Natural killer cell (primary cell): ENCODE measurements around the gene ENO2. TPM values are rescaled to one million over a fixed set of nuclear protein-coding genes. Genes with fewer than 3 reads are reported as not detected.
A peak's percentile ranks its signal among the peaks of the same experiment; 100 is the strongest.

ENCODE experiments used
- ATAC-seq, 3 donors: fragments of 150-1000 bp in 2 of 3; fragments of 200-7000 bp in 1 of 3; cut with Tn5 transposase; 1 replicate in 1 of 3; 2 replicates in 2 of 3; pipeline ENCODE4 v1.10.0; 2021; ENCODE audit warnings: mild to moderate bottlenecking in 2 of 3, moderate library complexity in 2 of 3
- DNase-seq, 2 donors: peaks; one replicate each; pipeline versions ENCODE4 v3.0.0 to v3.0.0-alpha.2; 2013 to 2021; ENCODE audit warnings: mixed read lengths in 1 of 2
- H3K27ac ChIP-seq: one replicate; pipeline ENCODE4 v1.5.1; 2013; ENCODE audit warnings: mild to moderate bottlenecking, low read length
- H3K27me3 ChIP-seq: one replicate; pipeline ENCODE4 v1.6.1; 2013; ENCODE audit warnings: low read length; ENCODE audit not compliant: control insufficient read depth, insufficient read depth
- H3K36me3 ChIP-seq: one replicate; pipeline ENCODE4 v1.6.1; 2013; ENCODE audit warnings: low read length; ENCODE audit not compliant: control insufficient read depth, insufficient read depth
- H3K4me1 ChIP-seq: one replicate; pipeline ENCODE4 v1.6.1; 2013; ENCODE audit warnings: low read length; ENCODE audit not compliant: control insufficient read depth, insufficient read depth
- H3K4me3 ChIP-seq: one replicate; pipeline ENCODE4 v1.5.1; 2013; ENCODE audit warnings: low read length
- H3K9me3 ChIP-seq: one replicate; pipeline ENCODE4 v1.6.1; 2013; ENCODE audit warnings: low read length; ENCODE audit not compliant: control insufficient read depth, insufficient read depth
- H3K27ac Mint-ChIP-seq, 2 donors: one replicate each; pipeline ENCODE4 v1.8.0; 2022; ENCODE audit warnings: mild to moderate bottlenecking in 2 of 2, mixed read lengths in 2 of 2, moderate library complexity in 1 of 2
- H3K27me3 Mint-ChIP-seq, 2 donors: one replicate each; pipeline ENCODE4 v1.8.0; 2022; ENCODE audit warnings: low read depth in 2 of 2, mixed read lengths in 2 of 2
- H3K36me3 Mint-ChIP-seq: one replicate; pipeline ENCODE4 v1.8.0; 2022; ENCODE audit warnings: mixed read lengths
- H3K4me1 Mint-ChIP-seq, 2 donors: one replicate each; pipeline ENCODE4 v1.8.0; 2022; ENCODE audit warnings: mixed read lengths in 2 of 2
- H3K4me3 Mint-ChIP-seq: one replicate; pipeline ENCODE4 v1.8.0; 2022; ENCODE audit warnings: mild to moderate bottlenecking, moderate library complexity, mixed read lengths
- H3K9me3 Mint-ChIP-seq, 2 donors: one replicate each; pipeline ENCODE4 v1.8.0; 2022; ENCODE audit warnings: mixed read lengths in 2 of 2
- CTCF ChIP-seq: fragments of 200-600 bp; IDR thresholded peaks from one replicate; pipeline ENCODE4 v1.8.0; 2022; ENCODE audit warnings: antibody characterized with exemption
- WGBS: methylation state at CpG from one replicate; pipeline ENCODE4 v1.1.7; 2013; ENCODE audit warnings: missing lambda C conversion rate; ENCODE audit not compliant: insufficient coverage; 5-methylcytosine and 5-hydroxymethylcytosine counted together
- intact Hi-C: fragments of 100-400 bp; cut with micrococcal nuclease; formaldehyde crosslinking; loops from one replicate; pipeline ENCODE4 v1.14.2; 2022
- total RNA-seq, 4 donors: library from RNA; stranded (reverse); fragments of 120-200 nt in 1 of 4; gene quantifications; one replicate each; pipeline versions ENCODE4 v1.2.3 to v1.2.4, GENCODE V29; 2013 to 2022

Gene ENO2
- total RNA-seq, 3 donors from 2014 or later (not counting 1 experiment from before 2014, with no cell fraction given) = 21.6 to 30.8 (median 23.1) TPM

- peaks cover 22% of the 10 kb centered on the region for H3K4me1 ChIP-seq
- no peak for TF ChIP-seq CTCF
- H3K27ac ChIP-seq = peak overlapping the region; percentile 73
- H3K9me3 Mint-ChIP-seq = no peaks in the 10 kb centered on the region
- peaks cover 51% of the 10 kb centered on the region for H3K36me3 ChIP-seq
- no peak for DNase-seq
- H3K9me3 ChIP-seq = no peaks in the 10 kb centered on the region
- H3K27ac Mint-ChIP-seq = peak overlapping the region; percentile 94 to 99
- H3K4me3 ChIP-seq = peak overlapping the region; percentile 68
- no peaks in the 10 kb centered on the region for H3K27me3 Mint-ChIP-seq
- WGBS = under 1% methylated on average over 31 of the region's 31 CpGs
- intact Hi-C loops = loop anchor here (1.0 kb wide), 5 partner anchors 27 to 118 kb away; partner anchors contain the start of genes LPCAT3, RNU7-1, SPSB2 and USP5
- no peaks in the 10 kb centered on the region for H3K27me3 ChIP-seq
- H3K4me3 Mint-ChIP-seq = peak overlapping the region; percentile 99
- H3K4me1 Mint-ChIP-seq = peaks cover 28% of the 10 kb centered on the region in 2 donors
- peaks cover 6% of the 10 kb centered on the region for H3K36me3 Mint-ChIP-seq
- ATAC-seq = peak; percentile 6 to 34 (median 6)
Measured at GRCh38 chr12:6970096-6970527, 55.7 kb downstream of the ENO2 start.

Other genes with a start within 250 kb of the ENO2 start
- 100 to 1,000 TPM in 2 of 3 donors, 10 to 100 TPM in 1; 95.1 to 101 (median 100) TPM for gene ZNF384, start 225.2 kb upstream of the ENO2 start, total RNA-seq
- gene PIANP, start 213.8 kb upstream of the ENO2 start, total RNA-seq = not detected
- gene COPS7A, start 190.5 kb upstream of the ENO2 start, total RNA-seq = 10 to 100 TPM; 23.5 to 29.8 (median 28.9) TPM
- 100 to 1,000 TPM; 114 to 117 (median 116) TPM for gene MLF2, start 161.4 kb upstream of the ENO2 start, total RNA-seq
- 10 to 100 TPM in 1 of 3 donors, 1 to 10 TPM in 2; 2.3 to 33.2 (median 2.8) TPM for gene PTMS, start 148.2 kb upstream of the ENO2 start, total RNA-seq
- gene LAG3, start 142.1 kb upstream of the ENO2 start, total RNA-seq = 1 to 10 TPM in 1 of 3 donors, under 1 TPM in 2; 0.36 to 7.6 (median 0.78) TPM
- gene CD4, start 125.1 kb upstream of the ENO2 start, total RNA-seq = 10 to 100 TPM in 1 of 3 donors, 1 to 10 TPM in 2; 8.5 to 10.1 (median 9.8) TPM
- gene GPR162, start 92.8 kb upstream of the ENO2 start, total RNA-seq = 1 to 10 TPM in 1 of 3 donors, under 1 TPM in 2; 0.39 to 2.1 (median 0.68) TPM
- 1 to 10 TPM in 1 of 3 donors, under 1 TPM in 1, not detected in 1; 0.72 to 1.8 TPM for gene P3H3, start 86.2 kb upstream of the ENO2 start, total RNA-seq
- not detected for gene GNB3, start 73.7 kb upstream of the ENO2 start, total RNA-seq
- 1 to 10 TPM; 1.4 to 3.3 (median 1.4) TPM for gene CDCA3, start 63.3 kb upstream of the ENO2 start, total RNA-seq
- 10 to 100 TPM; 48.3 to 67.2 (median 57.2) TPM for gene USP5, start 62.4 kb upstream of the ENO2 start, total RNA-seq
- gene TPI1, start 47.0 kb upstream of the ENO2 start, total RNA-seq = 100 to 1,000 TPM; 167 to 196 (median 189) TPM
- 10 to 100 TPM in 1 of 3 donors, 1 to 10 TPM in 2; 8.1 to 19.1 (median 8.4) TPM for gene SPSB2, start 41.3 kb upstream of the ENO2 start, total RNA-seq
- 10 to 100 TPM in 1 of 3 donors, 1 to 10 TPM in 2; 8.1 to 16.8 (median 9.8) TPM for gene LRRC23, start 9.8 kb upstream of the ENO2 start, total RNA-seq
- gene ATN1, start 13.4 kb downstream of the ENO2 start, total RNA-seq = 10 to 100 TPM; 29.3 to 34.0 (median 31.9) TPM
- gene RNU7-1, start 29.2 kb downstream of the ENO2 start, total RNA-seq = not detected
- 100 to 1,000 TPM; 125 to 157 (median 126) TPM for gene C12orf57, start 29.4 kb downstream of the ENO2 start, total RNA-seq
- gene PTPN6, start 36.8 kb downstream of the ENO2 start, total RNA-seq = 100 to 1,000 TPM; 279 to 357 (median 312) TPM
- gene PHB2, start 56.1 kb downstream of the ENO2 start, total RNA-seq = 100 to 1,000 TPM; 123 to 133 (median 127) TPM
- gene EMG1, start 56.3 kb downstream of the ENO2 start, total RNA-seq = 10 to 100 TPM; 22.1 to 30.4 (median 23.3) TPM
- gene LPCAT3, start 103.9 kb downstream of the ENO2 start, total RNA-seq = 10 to 100 TPM; 45.6 to 54.3 (median 45.6) TPM
- 1 to 10 TPM; 1.6 to 1.9 (median 1.9) TPM for gene C1S, start 146.1 kb downstream of the ENO2 start, total RNA-seq
- gene C1R, start 177.9 kb downstream of the ENO2 start, total RNA-seq = 1 to 10 TPM; 6.4 to 7.8 (median 6.6) TPM
- 10 to 100 TPM; 29.1 to 35.5 (median 31.0) TPM for gene C1RL, start 194.6 kb downstream of the ENO2 start, total RNA-seq
- gene RBP5, start 214.3 kb downstream of the ENO2 start, total RNA-seq = not detected
- 10 to 100 TPM; 59.7 to 95.5 (median 61.0) TPM for gene CLSTN3, start 215.8 kb downstream of the ENO2 start, total RNA-seq